Esophagus mucosa (tissue), 1 donor: ENCODE data around the gene KIF17. TPM values are rescaled to one million over a fixed set of nuclear protein-coding genes. Genes with fewer than 3 reads are reported as not detected.

Source experiments
- ATAC-seq: fragments of 200-7000 bp; cut with Tn5 transposase; one replicate; pipeline ENCODE4 v1.9.1; 2020
- total RNA-seq: library from RNA; stranded (reverse); gene quantifications from one replicate; pipeline ENCODE4 v1.2.4, GENCODE V29; 2023
- donor health status: DM: yes; HTN: yes; CAD: no.

Gene KIF17
- total RNA-seq, 1 donor from 2014 or later = 0.60 TPM

- no peak for ATAC-seq
Measured at GRCh38 chr1:20621012-20621411, 96.8 kb downstream of the KIF17 start.

- ATAC-seq = no peak
Measured at GRCh38 chr1:20619999-20620398, 97.8 kb downstream of the KIF17 start.

GRCh38 chr1:20618550-20618949, 99.3 kb downstream of the KIF17 start:
- no peak for ATAC-seq

- no peak for ATAC-seq
Measured at GRCh38 chr1:20616847-20617487, 100.8 kb downstream of the KIF17 start.

- no peak for ATAC-seq
Measured at GRCh38 chr1:20615946-20616846, 101.6 kb downstream of the KIF17 start.

- ATAC-seq = no peak
Measured at GRCh38 chr1:20614131-20614579, 103.7 kb downstream of the KIF17 start.

Other genes with a start within 250 kb of the KIF17 start
- gene CAMK2N1, start 231.8 kb downstream of the KIF17 start, total RNA-seq = 7.7 TPM
- gene MUL1, start 209.9 kb downstream of the KIF17 start, total RNA-seq = 17.1 TPM
- 0.12 TPM for gene FAM43B, start 165.4 kb downstream of the KIF17 start, total RNA-seq
- 97.6 TPM for gene CDA, start 128.9 kb downstream of the KIF17 start, total RNA-seq
- 36.8 TPM for gene PINK1, start 84.5 kb downstream of the KIF17 start, total RNA-seq
- gene DDOST, start 56.6 kb downstream of the KIF17 start, total RNA-seq = 134 TPM
- gene SH2D5, start 14.7 kb upstream of the KIF17 start, total RNA-seq = 0.64 TPM
- gene HP1BP3, start 69.3 kb upstream of the KIF17 start, total RNA-seq = 147 TPM